NCI-H510A treated with DMSO at 0.1 percent for 48 hours (cell line): ENCODE data around the gene KLHL25.

ENCODE experiments used
- DNase-seq: peaks from one replicate; lab custom pipeline; 2025; lab: John Stamatoyannopoulos, UW

KLHL25 gene

GRCh38 chr15:85777250-85778106 is 17.2 kb downstream of the KLHL25 start:
- DNase-seq: no peak

- DNase-seq: no peak
These were observed 20.8 kb downstream of the KLHL25 start for GRCh38 chr15:85773970-85774369.

DNA sequence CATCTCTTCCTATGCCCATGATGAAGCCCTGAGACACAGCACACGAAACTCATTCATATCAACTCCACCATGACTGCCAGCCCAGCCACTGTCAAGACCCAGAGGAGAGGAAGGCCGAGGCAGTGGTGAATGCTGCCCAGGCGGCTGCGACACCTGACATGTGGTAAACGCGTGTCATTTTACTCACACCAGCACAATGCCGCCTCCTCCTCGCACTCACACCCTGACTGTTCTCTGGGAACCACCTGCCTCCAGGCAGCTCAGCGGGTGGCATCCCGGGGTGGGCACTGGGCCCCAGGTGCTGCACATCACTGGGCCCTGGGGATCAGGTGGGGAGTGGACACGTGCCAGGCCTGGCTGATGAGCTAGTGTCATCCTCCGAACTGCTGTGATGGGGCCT is 21.5 kb downstream of the KLHL25 start:
- no peak for DNase-seq

DNA sequence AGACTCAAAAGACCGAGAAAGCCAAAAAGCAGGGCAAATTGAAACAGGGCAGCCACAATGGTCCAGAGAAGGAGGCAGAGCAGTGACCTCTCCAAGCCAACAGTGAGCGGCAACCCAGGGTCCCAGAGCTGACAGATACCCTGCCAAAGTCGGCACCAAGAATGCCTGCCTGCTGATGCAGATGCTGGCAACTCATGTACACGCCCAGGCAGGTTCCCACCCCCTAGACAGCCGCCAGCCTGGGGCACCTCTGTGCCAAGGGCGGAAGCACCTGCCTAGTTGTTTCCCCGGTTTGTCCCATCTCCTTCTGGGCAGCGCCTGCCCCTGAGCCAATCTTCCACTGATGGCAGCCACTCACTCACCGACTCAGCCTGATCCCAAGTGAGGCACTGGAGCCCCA is 22.1 kb downstream of the KLHL25 start:
- DNase-seq: peak; percentile 46

GRCh38 chr15:85771781-85772445 is 22.8 kb downstream of the KLHL25 start:
- peak; percentile 23 for DNase-seq

GRCh38 chr15:85771271-85771670 is 23.5 kb downstream of the KLHL25 start:
- no peak for DNase-seq

GRCh38 chr15:85770096-85771041 is 24.4 kb downstream of the KLHL25 start:
- no peak for DNase-seq

- no peak for DNase-seq
These were observed 25.4 kb downstream of the KLHL25 start for GRCh38 chr15:85769182-85769900.

GRCh38 chr15:85768595-85769168 is 26.0 kb downstream of the KLHL25 start:
- DNase-seq: no peak

DNA sequence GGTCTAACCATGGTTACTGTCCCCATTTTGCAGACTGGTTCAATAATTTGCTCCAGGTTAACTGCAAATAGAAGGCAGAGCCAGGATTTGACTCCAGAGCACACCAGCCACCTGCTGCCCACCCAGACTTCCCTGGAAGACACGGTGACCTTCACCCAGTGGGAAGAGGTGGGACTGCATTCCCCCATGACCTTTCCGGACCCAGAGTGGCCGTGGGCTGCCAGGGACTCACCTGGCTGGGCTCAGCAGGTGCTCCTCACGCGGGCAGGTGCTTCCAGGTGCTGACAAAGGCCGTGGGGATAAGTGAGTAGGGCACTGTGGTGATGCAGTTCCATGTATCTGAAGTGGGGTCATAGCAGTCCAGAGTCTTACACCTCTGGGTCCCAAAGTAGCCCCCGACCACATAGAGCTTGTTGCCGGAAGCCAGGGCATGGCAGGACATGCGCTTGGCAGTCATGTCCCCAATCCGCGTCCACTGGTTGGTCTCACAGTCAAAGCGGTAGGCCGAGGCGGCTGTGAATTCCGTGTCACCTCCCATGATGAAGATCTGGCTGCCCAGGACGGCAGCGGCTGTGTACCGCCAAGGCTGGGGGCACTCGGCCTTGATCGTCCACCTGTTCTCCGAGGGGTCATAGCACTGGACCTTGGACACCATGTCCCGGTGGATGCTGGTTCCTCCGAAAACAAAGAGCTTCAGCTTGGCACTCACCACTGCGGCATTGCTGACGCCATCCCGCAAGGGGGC is 26.8 kb downstream of the KLHL25 start:
- no peak for DNase-seq

DNA sequence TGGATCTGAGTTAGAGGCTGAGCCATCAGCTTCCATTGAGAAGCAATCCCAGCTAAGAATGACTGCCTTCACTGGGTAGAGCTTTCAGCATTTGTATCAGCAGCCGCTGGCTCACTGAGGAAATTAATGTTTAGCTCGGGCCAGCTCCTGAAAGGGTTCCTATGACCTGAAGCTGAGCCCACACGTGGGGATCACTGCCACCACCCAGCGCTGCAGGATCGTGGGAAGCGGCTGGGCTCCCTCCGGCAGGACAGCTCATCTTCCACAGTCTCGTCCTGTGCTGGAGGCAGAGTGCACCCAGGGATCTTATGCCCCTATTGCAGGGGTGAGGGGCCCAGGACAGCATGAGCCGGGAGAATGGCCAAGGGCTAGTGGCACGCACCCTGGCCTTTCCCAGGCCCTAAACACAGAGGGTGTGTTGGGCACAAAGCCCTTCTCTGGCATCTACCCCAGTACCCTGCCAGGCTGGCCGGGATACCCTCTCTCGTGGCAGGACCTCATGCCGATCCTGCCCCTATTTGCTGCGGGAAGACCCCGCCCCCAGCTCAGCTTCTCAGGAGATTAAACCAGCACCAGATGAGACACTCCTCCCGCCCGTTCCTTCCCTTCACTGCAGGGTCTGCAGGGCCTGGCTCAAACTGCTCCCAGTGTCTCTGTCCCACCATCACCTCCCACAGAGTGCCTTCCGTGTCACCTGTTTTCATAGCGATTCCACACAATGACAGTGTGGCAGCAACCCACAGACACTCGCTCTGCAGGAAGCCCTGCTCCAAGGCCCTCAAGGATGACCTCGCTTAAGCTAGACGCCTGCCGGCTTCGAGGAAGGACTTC is 28.5 kb downstream of the KLHL25 start:
- no peak for DNase-seq

GRCh38 chr15:85764649-85765277 is 30.0 kb downstream of the KLHL25 start:
- no peak for DNase-seq

GRCh38 chr15:85763673-85764633 is 30.8 kb downstream of the KLHL25 start:
- DNase-seq: no peak

DNA sequence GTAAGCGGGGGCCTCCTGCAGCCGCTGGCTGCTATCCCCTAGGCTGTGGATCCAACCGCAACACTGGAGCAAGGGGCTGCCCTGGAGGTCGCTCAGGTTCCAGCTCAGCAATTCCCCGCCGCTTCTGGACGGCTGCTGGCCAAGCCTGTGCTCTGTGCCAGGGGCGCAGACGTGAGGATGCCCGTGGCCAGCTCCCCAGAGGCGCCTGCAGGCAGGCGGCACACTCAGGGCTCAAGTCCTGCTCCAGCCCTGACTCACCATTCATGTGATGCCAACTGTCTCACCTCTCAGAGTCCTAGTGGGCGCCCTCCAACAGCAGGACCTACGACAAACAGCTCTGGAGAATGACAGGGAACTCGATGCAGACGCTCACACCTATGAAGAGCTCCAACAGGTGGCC is 31.6 kb downstream of the KLHL25 start:
- no peak for DNase-seq

GRCh38 chr15:85762756-85763127 is 32.0 kb downstream of the KLHL25 start:
- DNase-seq: no peak

- DNase-seq: no peak
These were observed 32.5 kb downstream of the KLHL25 start for GRCh38 chr15:85762039-85762755.

GRCh38 chr15:85761635-85762034 is 33.1 kb downstream of the KLHL25 start:
- no peak for DNase-seq
